GM12878 (cell line): ENCODE measurements around the gene AK5. TPM values are rescaled to one million over a fixed set of nuclear protein-coding genes. Genes with fewer than 3 reads are reported as not detected.
A peak's percentile ranks its signal among the peaks of the same experiment; 100 is the strongest.

ENCODE experiments used
- ATAC-seq: fragments of 200-7000 bp; cut with Tn5 transposase; 3 replicates; pipeline ENCODE4 v1.9.1; 2020; ENCODE audit warnings: mild to moderate bottlenecking, moderate library complexity
- BruUV-seq: library from RNA; stranded (reverse); fragments of 400-500 nt; replicated peaks from 2 replicates; lab custom pipeline; 2021; lab: Mats Ljungman, UMichigan
- CTCF ChIA-PET: fragments of 300-600 bp; sonication (Branson Sonifier 250); formaldehyde crosslinking; extraction: SDS; loops from one replicate; lab custom pipeline; 2021; ENCODE audit warnings: inconsistent platforms; lab: Yijun Ruan, JAX
- POLR2A ChIA-PET: fragments of 350-600 bp; formaldehyde crosslinking; extraction: SDS; loops from one replicate; lab custom pipeline; 2021; ENCODE audit warnings: inconsistent platforms; lab: Charles Lee
- RAD21 ChIA-PET: fragments of 300-600 bp; sonication (Branson Sonifier 250); formaldehyde crosslinking; loops from one replicate; lab custom pipeline; 2023; ENCODE audit warnings: antibody characterized with exemption; ENCODE audit not compliant: unreplicated experiment; lab: Charles Lee
- SMC1A ChIA-PET: fragments of 300-600 bp; sonication (Branson Sonifier 250); formaldehyde crosslinking; loops from one replicate; lab custom pipeline; 2023; ENCODE audit not compliant: unreplicated experiment, uncharacterized antibody; lab: Charles Lee
- DNase-seq: peaks from one replicate; pipeline ENCODE4 v3.0.0-alpha.2; 2011; ENCODE audit warnings: low read depth, low spot score
- FAIRE-seq: peaks from 3 replicates; lab custom pipeline; 2011; peaks lifted over from hg19 to GRCh38; lab: Jason Lieb, UNC
- H2AFZ ChIP-seq: 2 replicates; pipeline ENCODE4 v1.6.0; 2011; ENCODE audit warnings: low read depth, low read length, control low read depth; ENCODE audit not compliant: control insufficient read depth
- H3K27ac ChIP-seq: 2 replicates; pipeline ENCODE4 v1.5.1; 2011; ENCODE audit warnings: control low read depth; ENCODE audit not compliant: control insufficient read depth, insufficient read depth
- H3K27me3 ChIP-seq, 2 experiments: replicated peaks in 1 of 2; 2 replicates each; pipeline versions ENCODE4 v1.6.0 to v1.6.1; 2011; ENCODE audit warnings: low read length in 1 of 2; ENCODE audit not compliant: control insufficient read depth in 2 of 2, insufficient read depth in 2 of 2
- H3K36me3 ChIP-seq, 2 experiments: 2 replicates each; pipeline ENCODE4 v1.5.1; 2011; ENCODE audit warnings: low read length in 1 of 2; ENCODE audit not compliant: control insufficient read depth in 2 of 2, insufficient read depth in 2 of 2
- H3K4me1 ChIP-seq: 2 replicates; pipeline ENCODE4 v1.6.1; 2011; ENCODE audit warnings: mild to moderate bottlenecking, low read length, moderate library complexity, mixed read lengths; ENCODE audit not compliant: control insufficient read depth, insufficient read depth
- H3K4me2 ChIP-seq: 2 replicates; pipeline ENCODE4 v1.6.0; 2011; ENCODE audit warnings: control low read depth; ENCODE audit not compliant: control insufficient read depth, insufficient read depth
- H3K4me3 ChIP-seq: fragments of 200-600 bp; sonication (generic); 2 replicates; pipeline ENCODE4 v1.5.1; 2016
- H3K79me2 ChIP-seq: 2 replicates; pipeline ENCODE4 v1.6.0; 2011; ENCODE audit warnings: low read length; ENCODE audit not compliant: control insufficient read depth, insufficient read depth
- H3K9ac ChIP-seq: 2 replicates; pipeline ENCODE4 v1.8.0; 2011; ENCODE audit warnings: low read length, control low read depth, mixed read lengths; ENCODE audit not compliant: control insufficient read depth, insufficient read depth
- H3K9me3 ChIP-seq: replicated peaks from 3 replicates; pipeline ENCODE4 v1.5.1; 2011; ENCODE audit warnings: mild to moderate bottlenecking, low read length; ENCODE audit not compliant: control insufficient read depth, insufficient read depth
- H4K20me1 ChIP-seq: 2 replicates; pipeline ENCODE4 v1.6.0; 2011; ENCODE audit not compliant: control insufficient read depth, insufficient read depth
- IKZF1 ChIP-seq: fragments of 450-650 bp; conservative IDR thresholded peaks from 2 replicates; pipeline ENCODE4 v1.6.1; 2017; ENCODE audit warnings: antibody characterized with exemption, mild to moderate bottlenecking
- RAD51 ChIP-seq: fragments of 450-650 bp; IDR thresholded peaks from 2 replicates; pipeline ENCODE4 v1.6.1; 2016; ENCODE audit warnings: moderate library complexity, mild to moderate bottlenecking, inconsistent platforms
- WGBS: methylation state at CpG from one replicate; pipeline ENCODE4 v1.1.6; 2016; ENCODE audit warnings: low lambda C conversion rate; ENCODE audit not compliant: insufficient replicate concordance, insufficient coverage; ENCODE audit errors: missing lambda C conversion rate; 5-methylcytosine and 5-hydroxymethylcytosine counted together
- in situ Hi-C: fragments of 300-500 bp; cut with MboI; formaldehyde crosslinking; loops from 9 replicates; pipeline ENCODE4 v1.14.3; 2018; ENCODE audit warnings: mixed read lengths
- intact Hi-C: fragments of 100-400 bp; cut with micrococcal nuclease; formaldehyde crosslinking; loops from one replicate; pipeline ENCODE4 v1.14.2; 2022; ENCODE audit not compliant: unreplicated experiment
- polyA plus RNA-seq, 11 experiments: library from polyadenylated mRNA; depleted of rRNA in 4 of 11; unstranded in 6 of 11; stranded (reverse) in 5 of 11; fragments of >200 nt; fragmentation: Nextera tagmentation in 4 of 11; fragmentation: Illumina TruSeq in 1 of 11; extraction: Ambion mirVana in 4 of 11; extraction: Trizol in 1 of 11; gene quantifications; 1 replicate in 1 of 11; 2 replicates in 10 of 11; pipeline versions ENCODE4 v1.2.1 to v1.2.3, GENCODE V29; 2011 to 2016; ENCODE audit warnings: inconsistent platforms in 2 of 11, missing spikeins in 2 of 11, low read depth in 1 of 11
- total RNA-seq, 4 experiments: library from RNA; depleted of rRNA in 3 of 4; stranded (reverse); fragments of >200 nt in 3 of 4; fragmentation: Illumina TruSeq in 1 of 4; extraction: Trizol in 1 of 4; gene quantifications; 2 replicates each; pipeline versions ENCODE4 v1.2.1 to v1.2.3, GENCODE V29; 2013 to 2021
- TF ChIP-seq, protein P1 (sequence below): fragments of 450-650 bp; IDR thresholded peaks from 2 replicates; pipeline ENCODE4 v1.6.1; 2018; ENCODE audit warnings: mild to moderate bottlenecking, low read depth, moderate library complexity; ENCODE audit not compliant: partially characterized antibody

AK5 gene
- total and polyA plus RNA-seq, 10 of the 15 experiments (the other 5 are each of a cell fraction or from before 2014, with no cell fraction given): 0.08 to 0.33 TPM; not detected in 8

DNA sequence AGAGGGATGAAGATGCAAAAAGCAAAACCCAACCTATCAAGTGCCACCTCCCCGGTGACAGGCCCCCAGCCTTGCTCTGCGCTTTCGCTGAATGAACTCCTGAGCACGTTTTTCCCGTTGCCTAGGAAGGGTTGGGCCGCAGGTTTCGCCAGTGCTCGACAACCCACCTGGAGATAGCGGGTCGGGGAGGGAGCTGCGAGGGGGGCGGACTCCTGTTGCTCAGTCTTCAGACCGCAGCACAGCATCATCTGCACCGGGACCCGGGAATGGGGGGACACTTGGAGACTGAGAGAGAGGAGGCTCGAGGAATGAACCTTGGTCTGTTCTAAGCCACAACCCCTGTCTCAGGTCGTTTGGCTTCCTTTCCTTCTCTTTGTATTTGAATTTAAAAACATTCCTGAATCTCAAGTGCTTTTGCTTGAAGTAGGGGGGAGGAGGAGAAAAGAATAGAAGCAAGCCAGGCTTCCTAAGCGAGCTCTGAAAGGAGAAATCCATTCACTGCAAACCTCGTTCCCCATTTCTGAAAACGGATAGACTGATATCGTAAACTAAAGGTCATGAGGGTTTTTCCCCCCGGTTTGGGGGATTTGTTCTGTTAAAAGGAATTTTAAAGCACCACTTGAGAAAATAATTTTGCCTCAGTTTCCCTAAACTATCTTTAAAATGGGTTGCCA lies 1.2 kb downstream of the AK5 start:
- SMC1A ChIA-PET: interaction anchor here (1.5 kb wide), 1 partner anchor 18 kb away, joined by 3 read pairs; no protein-coding TSS in a partner anchor
- Histone ChIP-seq H4K20me1 (no peaks in the 10 kb centered on the region; the same call in 1 of the 2 replicates), H3K36me3 (no peaks in the 10 kb centered on the region), H3K9me3 (no peaks in the 10 kb centered on the region), H3K4me2 (0 out of 2 replicates have a peak overlapping the region, but pooled peaks have one; percentile 69), H3K9ac (no peak overlapping the region), H3K4me1 (no peaks in the 10 kb centered on the region; the same call in 1 of the 2 replicates), H3K4me3 (no peak overlapping the region), H2AFZ (no peak overlapping the region), H3K27me3 (peaks cover 8 to 18% of the 10 kb centered on the region in 2 experiments; a peak in 3 of 4 replicates), H3K79me2 (no peaks in the 10 kb centered on the region), H3K27ac (no peak overlapping the region)
- BruUV-seq: no TSS peak
- FAIRE-seq (no peak), DNase-seq (no peak), ATAC-seq (no peak)
- TF ChIP-seq, protein P1, sequence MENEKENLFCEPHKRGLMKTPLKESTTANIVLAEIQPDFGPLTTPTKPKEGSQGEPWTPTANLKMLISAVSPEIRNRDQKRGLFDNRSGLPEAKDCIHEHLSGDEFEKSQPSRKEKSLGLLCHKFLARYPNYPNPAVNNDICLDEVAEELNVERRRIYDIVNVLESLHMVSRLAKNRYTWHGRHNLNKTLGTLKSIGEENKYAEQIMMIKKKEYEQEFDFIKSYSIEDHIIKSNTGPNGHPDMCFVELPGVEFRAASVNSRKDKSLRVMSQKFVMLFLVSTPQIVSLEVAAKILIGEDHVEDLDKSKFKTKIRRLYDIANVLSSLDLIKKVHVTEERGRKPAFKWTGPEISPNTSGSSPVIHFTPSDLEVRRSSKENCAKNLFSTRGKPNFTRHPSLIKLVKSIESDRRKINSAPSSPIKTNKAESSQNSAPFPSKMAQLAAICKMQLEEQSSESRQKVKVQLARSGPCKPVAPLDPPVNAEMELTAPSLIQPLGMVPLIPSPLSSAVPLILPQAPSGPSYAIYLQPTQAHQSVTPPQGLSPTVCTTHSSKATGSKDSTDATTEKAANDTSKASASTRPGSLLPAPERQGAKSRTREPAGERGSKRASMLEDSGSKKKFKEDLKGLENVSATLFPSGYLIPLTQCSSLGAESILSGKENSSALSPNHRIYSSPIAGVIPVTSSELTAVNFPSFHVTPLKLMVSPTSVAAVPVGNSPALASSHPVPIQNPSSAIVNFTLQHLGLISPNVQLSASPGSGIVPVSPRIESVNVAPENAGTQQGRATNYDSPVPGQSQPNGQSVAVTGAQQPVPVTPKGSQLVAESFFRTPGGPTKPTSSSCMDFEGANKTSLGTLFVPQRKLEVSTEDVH: no peak
- TF ChIP-seq RAD51 (no peak), IKZF1 (no peak)
- in situ Hi-C loops: no loop called here
- POLR2A ChIA-PET: no interaction called here
- RAD21 ChIA-PET: no interaction called here
- CTCF ChIA-PET: no interaction called here
- 25% methylated on average over 22 of the region's 22 CpGs for WGBS
- intact Hi-C loops: no loop called here
